HCT116 (cell line): ENCODE measurements around the gene PCDH9. TPM values are rescaled to one million over a fixed set of nuclear protein-coding genes. Genes with fewer than 3 reads are reported as not detected.

Experiments used
- ATAC-seq: fragments of 200-7000 bp; cut with Tn5 transposase; 2 replicates; pipeline ENCODE4 v1.9.1; 2020; ENCODE audit warnings: mild to moderate bottlenecking, moderate library complexity
- BruUV-seq: library from RNA; stranded (reverse); fragments of 400-500 nt; replicated peaks from 2 replicates; lab custom pipeline; 2021; lab: Mats Ljungman, UMichigan
- CTCF ChIA-PET: fragments of 300-600 bp; sonication (Branson Sonifier 250); formaldehyde crosslinking; loops from one replicate; lab custom pipeline; 2021; ENCODE audit warnings: antibody characterized with exemption; lab: Charles Lee
- POLR2A ChIA-PET: fragments of 300-600, 350-600 bp; sonication (Branson Sonifier 250); formaldehyde crosslinking; loops from one replicate; lab custom pipeline; 2021; ENCODE audit warnings: antibody characterized with exemption; lab: Charles Lee
- RAD21 ChIA-PET, 2 experiments: fragments of 300-600 bp; sonication (Branson Sonifier 250); formaldehyde crosslinking; loops; one replicate each; lab custom pipeline; 2023; ENCODE audit warnings: low total read pairs in 2 of 2; ENCODE audit not compliant: uncharacterized antibody in 2 of 2, unreplicated experiment in 2 of 2, low non-redundant PET in 1 of 2; lab: Charles Lee
- DNase-seq: peaks from one replicate; pipeline ENCODE4 v3.0.0-alpha.2; 2010; ENCODE audit warnings: low read depth, low spot score
- H2AFZ ChIP-seq: fragments of 200-600 bp; shearing (Covaris generic), sonication (generic); 2 replicates; pipeline ENCODE4 v1.6.1; 2017; ENCODE audit warnings: low read depth, mixed run types, mixed read lengths, antibody characterized with exemption, low read length; ENCODE audit not compliant: poor library complexity, severe bottlenecking
- H3K27ac ChIP-seq: 2 replicates; pipeline ENCODE4 v1.5.1; 2012; ENCODE audit warnings: low read depth, low read length
- H3K27me3 ChIP-seq: fragments of 200-600 bp; sonication (generic); 2 replicates; pipeline ENCODE4 v1.6.1; 2016; ENCODE audit warnings: mixed run types, low read length, mixed read lengths; ENCODE audit not compliant: insufficient read depth
- H3K36me3 ChIP-seq, 2 experiments: fragments of 200-500 bp in 1 of 2; fragments of 200-600 bp in 1 of 2; sonication (Bioruptor generic) in 1 of 2; sonication (generic) in 1 of 2; 2 replicates each; pipeline versions ENCODE4 v1.5.1 to v1.6.1; 2014 to 2016; ENCODE audit warnings: low read length in 2 of 2, inconsistent platforms in 1 of 2, mixed read lengths in 1 of 2, mixed run types in 1 of 2; ENCODE audit not compliant: insufficient read depth in 2 of 2, control insufficient read depth in 1 of 2
- H3K4me1 ChIP-seq, 2 experiments: fragments of 200-600 bp in 1 of 2; sonication (generic) in 1 of 2; 2 replicates each; pipeline versions ENCODE4 v1.5.1 to v1.6.1; 2012 to 2017; ENCODE audit warnings: low read length in 2 of 2, inconsistent platforms in 1 of 2, mild to moderate bottlenecking in 1 of 2, mixed read lengths in 1 of 2, mixed run types in 1 of 2, moderate library complexity in 1 of 2; ENCODE audit not compliant: insufficient read depth in 2 of 2, control insufficient read depth in 1 of 2
- H3K4me2 ChIP-seq: fragments of 200-600 bp; sonication (generic); 2 replicates; pipeline ENCODE4 v1.6.1; 2017; ENCODE audit warnings: mixed run types, low read length, mixed read lengths
- H3K4me3 ChIP-seq, 2 experiments: fragments of 200-600 bp in 1 of 2; sonication (generic) in 1 of 2; replicated peaks in 1 of 2; 2 replicates each; pipeline ENCODE4 v1.5.1; 2011 to 2016; ENCODE audit warnings: low read length in 2 of 2, control low read depth in 1 of 2, low read depth in 1 of 2, mild to moderate bottlenecking in 1 of 2, mixed read lengths in 1 of 2, mixed run types in 1 of 2
- H3K79me2 ChIP-seq: fragments of 200-600 bp; sonication (generic); 2 replicates; pipeline ENCODE4 v1.6.1; 2017; ENCODE audit warnings: mild to moderate bottlenecking, mixed run types, low read length, moderate library complexity, mixed read lengths; ENCODE audit not compliant: insufficient read depth
- H3K9ac ChIP-seq: fragments of 200-600 bp; sonication (generic); 2 replicates; pipeline ENCODE4 v1.6.1; 2016; ENCODE audit warnings: low read length, mixed read lengths
- H3K9me2 ChIP-seq: fragments of 200-600 bp; sonication (generic), shearing (Covaris generic); 2 replicates; pipeline ENCODE4 v1.6.1; 2017; ENCODE audit warnings: mixed run types, mild to moderate bottlenecking, moderate library complexity; ENCODE audit not compliant: insufficient read depth
- H3K9me3 ChIP-seq, 2 experiments: fragments of 200-500 bp in 1 of 2; fragments of 200-600 bp in 1 of 2; sonication (Bioruptor generic) in 1 of 2; sonication (generic) in 1 of 2; 2 replicates each; pipeline ENCODE4 v1.6.1; 2014 to 2017; ENCODE audit warnings: low read length in 2 of 2, mixed read lengths in 2 of 2, inconsistent platforms in 1 of 2, low read depth in 1 of 2, mild to moderate bottlenecking in 1 of 2, mixed run types in 1 of 2, moderate library complexity in 1 of 2; ENCODE audit not compliant: control insufficient read depth in 1 of 2, insufficient read depth in 1 of 2
- H4K20me1 ChIP-seq: fragments of 200-600 bp; sonication (generic), shearing (Covaris generic); 2 replicates; pipeline ENCODE4 v1.6.1; 2017; ENCODE audit warnings: mixed run types, mild to moderate bottlenecking, moderate library complexity; ENCODE audit not compliant: insufficient read depth
- CBX3 ChIP-seq: IDR thresholded peaks from 2 replicates; pipeline ENCODE4 v1.6.1; 2012; ENCODE audit warnings: low read depth
- EGR1 ChIP-seq: IDR thresholded peaks from 2 replicates; pipeline ENCODE4 v1.6.1; 2012; ENCODE audit warnings: low read depth
- ELF1 ChIP-seq: IDR thresholded peaks from 2 replicates; pipeline ENCODE4 v1.6.1; 2012; ENCODE audit warnings: low read depth, borderline replicate concordance
- EZH2 ChIP-seq: fragments of 200-600 bp; sonication (generic); IDR thresholded peaks from 2 replicates; pipeline ENCODE4 v1.6.1; 2017; ENCODE audit warnings: antibody characterized with exemption, mixed run types
- EZH2phosphoT487 ChIP-seq: fragments of 200-600 bp; IDR thresholded peaks from 2 replicates; pipeline ENCODE4 v1.6.1; 2018; ENCODE audit warnings: antibody characterized with exemption, borderline replicate concordance
- FOSL1 ChIP-seq: IDR thresholded peaks from 2 replicates; pipeline ENCODE4 v1.6.1; 2012; ENCODE audit warnings: low read depth
- JUND ChIP-seq: IDR thresholded peaks from 2 replicates; pipeline ENCODE4 v1.6.1; 2012
- POLR2AphosphoS5 ChIP-seq: IDR thresholded peaks from 2 replicates; pipeline ENCODE4 v1.6.1; 2011; ENCODE audit warnings: mild to moderate bottlenecking, low read depth, low read length, moderate library complexity
- SIN3A ChIP-seq: IDR thresholded peaks from 2 replicates; pipeline ENCODE4 v1.6.1; 2012; ENCODE audit warnings: low read depth
- SP1 ChIP-seq: IDR thresholded peaks from 2 replicates; pipeline ENCODE4 v1.6.1; 2012; ENCODE audit warnings: low read depth
- YY1 ChIP-seq: IDR thresholded peaks from 2 replicates; pipeline ENCODE4 v1.6.1; 2011; ENCODE audit warnings: low read length, low read depth, moderate library complexity, mild to moderate bottlenecking; ENCODE audit not compliant: insufficient replicate concordance; ENCODE audit errors: extremely low read depth
- ZFX ChIP-seq: fragments of 450-650 bp; IDR thresholded peaks from 2 replicates; pipeline ENCODE4 v1.6.1; 2017
- ZNF274 ChIP-seq: fragments of 200-500 bp; sonication (Bioruptor generic); IDR thresholded peaks from 2 replicates; pipeline ENCODE4 v1.6.1; 2014; ENCODE audit warnings: mild to moderate bottlenecking, low read depth, low read length, inconsistent platforms
- intact Hi-C: fragments of 100-400 bp; cut with micrococcal nuclease; formaldehyde crosslinking; loops from 2 replicates; pipeline ENCODE4 v1.10.0; 2022
- total RNA-seq: library from RNA; stranded (reverse); gene quantifications from one replicate; pipeline ENCODE4 v1.2.1, GENCODE V29; 2021; ENCODE audit not compliant: unreplicated experiment
- TF ChIP-seq, protein P1 (sequence below): IDR thresholded peaks from 2 replicates; pipeline ENCODE4 v1.6.1; 2012
- TF ChIP-seq, protein P2 (sequence below): IDR thresholded peaks from 2 replicates; pipeline ENCODE4 v1.6.1; 2012; ENCODE audit warnings: low read depth
- TF ChIP-seq, protein P3 (sequence below), 3 experiments: fragments of 200-600 bp in 1 of 3; sonication (generic) in 1 of 3; IDR thresholded peaks in 2 of 3; conservative IDR thresholded peaks in 1 of 3; 2 replicates each; pipeline ENCODE4 v1.5.1; 2012 to 2017; ENCODE audit warnings: low read depth in 2 of 3, low read length in 2 of 3, antibody characterized with exemption in 1 of 3, borderline replicate concordance in 1 of 3, control low read depth in 1 of 3, mild to moderate bottlenecking in 1 of 3, mixed read lengths in 1 of 3, mixed run types in 1 of 3, moderate library complexity in 1 of 3; ENCODE audit not compliant: insufficient read depth in 1 of 3

Gene PCDH9
- total RNA-seq, 1 experiment from 2014 or later = 0.02 TPM

DNA sequence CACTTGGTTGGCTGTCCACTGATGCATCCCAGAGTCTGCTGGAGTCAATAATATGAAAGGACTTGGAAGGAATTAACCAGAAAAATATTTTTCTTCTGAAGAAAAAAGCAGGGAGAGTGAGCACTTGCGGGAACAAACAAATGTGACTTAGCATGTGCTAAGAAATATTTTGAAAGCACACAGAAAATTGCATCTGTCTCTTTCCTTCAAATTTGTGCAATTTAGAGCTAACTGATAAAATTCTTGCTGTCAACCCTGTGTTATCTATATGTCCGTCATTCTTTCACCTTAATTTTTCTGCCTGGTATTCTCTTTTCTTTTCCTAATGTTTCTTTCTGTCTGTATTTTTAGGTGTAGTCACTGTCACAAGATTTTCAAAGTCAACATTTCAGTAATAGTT lies 852.6 kb downstream of the PCDH9 start:
- no peaks in the 10 kb centered on the region for H3K9me2 ChIP-seq
- H3K4me3 ChIP-seq = no peak overlapping the region
- no peak overlapping the region for H3K27ac ChIP-seq
- ATAC-seq (no peak), DNase-seq (no peak)
- no peak for TF ChIP-seq CBX3
- TF ChIP-seq ZNF274 = no peak
- TF ChIP-seq SIN3A = no peak
- TF ChIP-seq FOSL1 = no peak
- no peak for TF ChIP-seq EZH2
- no peak for TF ChIP-seq EGR1
- no peak for TF ChIP-seq ZFX
- no peak for TF ChIP-seq SP1
- no peak for TF ChIP-seq EZH2phosphoT487
- TF ChIP-seq POLR2AphosphoS5 = no peak
- TF ChIP-seq, protein P1, sequence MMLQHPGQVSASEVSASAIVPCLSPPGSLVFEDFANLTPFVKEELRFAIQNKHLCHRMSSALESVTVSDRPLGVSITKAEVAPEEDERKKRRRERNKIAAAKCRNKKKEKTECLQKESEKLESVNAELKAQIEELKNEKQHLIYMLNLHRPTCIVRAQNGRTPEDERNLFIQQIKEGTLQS = no peak
- no peak for TF ChIP-seq JUND
- TF ChIP-seq, protein P2, sequence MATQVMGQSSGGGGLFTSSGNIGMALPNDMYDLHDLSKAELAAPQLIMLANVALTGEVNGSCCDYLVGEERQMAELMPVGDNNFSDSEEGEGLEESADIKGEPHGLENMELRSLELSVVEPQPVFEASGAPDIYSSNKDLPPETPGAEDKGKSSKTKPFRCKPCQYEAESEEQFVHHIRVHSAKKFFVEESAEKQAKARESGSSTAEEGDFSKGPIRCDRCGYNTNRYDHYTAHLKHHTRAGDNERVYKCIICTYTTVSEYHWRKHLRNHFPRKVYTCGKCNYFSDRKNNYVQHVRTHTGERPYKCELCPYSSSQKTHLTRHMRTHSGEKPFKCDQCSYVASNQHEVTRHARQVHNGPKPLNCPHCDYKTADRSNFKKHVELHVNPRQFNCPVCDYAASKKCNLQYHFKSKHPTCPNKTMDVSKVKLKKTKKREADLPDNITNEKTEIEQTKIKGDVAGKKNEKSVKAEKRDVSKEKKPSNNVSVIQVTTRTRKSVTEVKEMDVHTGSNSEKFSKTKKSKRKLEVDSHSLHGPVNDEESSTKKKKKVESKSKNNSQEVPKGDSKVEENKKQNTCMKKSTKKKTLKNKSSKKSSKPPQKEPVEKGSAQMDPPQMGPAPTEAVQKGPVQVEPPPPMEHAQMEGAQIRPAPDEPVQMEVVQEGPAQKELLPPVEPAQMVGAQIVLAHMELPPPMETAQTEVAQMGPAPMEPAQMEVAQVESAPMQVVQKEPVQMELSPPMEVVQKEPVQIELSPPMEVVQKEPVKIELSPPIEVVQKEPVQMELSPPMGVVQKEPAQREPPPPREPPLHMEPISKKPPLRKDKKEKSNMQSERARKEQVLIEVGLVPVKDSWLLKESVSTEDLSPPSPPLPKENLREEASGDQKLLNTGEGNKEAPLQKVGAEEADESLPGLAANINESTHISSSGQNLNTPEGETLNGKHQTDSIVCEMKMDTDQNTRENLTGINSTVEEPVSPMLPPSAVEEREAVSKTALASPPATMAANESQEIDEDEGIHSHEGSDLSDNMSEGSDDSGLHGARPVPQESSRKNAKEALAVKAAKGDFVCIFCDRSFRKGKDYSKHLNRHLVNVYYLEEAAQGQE = no peak
- TF ChIP-seq ELF1 = no peak
- TF ChIP-seq, protein P3, sequence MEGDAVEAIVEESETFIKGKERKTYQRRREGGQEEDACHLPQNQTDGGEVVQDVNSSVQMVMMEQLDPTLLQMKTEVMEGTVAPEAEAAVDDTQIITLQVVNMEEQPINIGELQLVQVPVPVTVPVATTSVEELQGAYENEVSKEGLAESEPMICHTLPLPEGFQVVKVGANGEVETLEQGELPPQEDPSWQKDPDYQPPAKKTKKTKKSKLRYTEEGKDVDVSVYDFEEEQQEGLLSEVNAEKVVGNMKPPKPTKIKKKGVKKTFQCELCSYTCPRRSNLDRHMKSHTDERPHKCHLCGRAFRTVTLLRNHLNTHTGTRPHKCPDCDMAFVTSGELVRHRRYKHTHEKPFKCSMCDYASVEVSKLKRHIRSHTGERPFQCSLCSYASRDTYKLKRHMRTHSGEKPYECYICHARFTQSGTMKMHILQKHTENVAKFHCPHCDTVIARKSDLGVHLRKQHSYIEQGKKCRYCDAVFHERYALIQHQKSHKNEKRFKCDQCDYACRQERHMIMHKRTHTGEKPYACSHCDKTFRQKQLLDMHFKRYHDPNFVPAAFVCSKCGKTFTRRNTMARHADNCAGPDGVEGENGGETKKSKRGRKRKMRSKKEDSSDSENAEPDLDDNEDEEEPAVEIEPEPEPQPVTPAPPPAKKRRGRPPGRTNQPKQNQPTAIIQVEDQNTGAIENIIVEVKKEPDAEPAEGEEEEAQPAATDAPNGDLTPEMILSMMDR (IDR thresholded peaks at IDR 0.05 in 2 of 3, conservative IDR thresholded peaks at IDR 0.05 in 1 of 3; ENCODE audit: borderline replicate concordance in 1 of 3, insufficient read depth in 1 of 3, low read depth in 2 of 3, low read length in 2 of 3) = no peak
- TF ChIP-seq YY1 = no peak
- intact Hi-C loops = no loop called here
- no peak overlapping the region for H2AFZ ChIP-seq
- H3K27me3 ChIP-seq = no peaks in the 10 kb centered on the region
- ChIA-PET POLR2A (no interaction called here), CTCF (no interaction called here), RAD21 (no interaction called here)
- H3K9me3 ChIP-seq = no peaks in the 10 kb centered on the region
- H3K36me3 ChIP-seq = no peaks in the 10 kb centered on the region
- H3K79me2 ChIP-seq = no peaks in the 10 kb centered on the region
- BruUV-seq = no TSS peak
- H3K9ac ChIP-seq = no peak overlapping the region
- H4K20me1 ChIP-seq = no peaks in the 10 kb centered on the region
- H3K4me2 ChIP-seq = no peak overlapping the region
- H3K4me1 ChIP-seq = no peaks in the 10 kb centered on the region
